Activated T-cell treated with anti-CD3 and anti-CD28 coated beads for 48 hours (primary cell): ENCODE measurements around the gene CCL5.
A peak's percentile ranks its signal among the peaks of the same experiment; 100 is the strongest.

Experiments
- DNase-seq: peaks from one replicate; pipeline ENCODE4 v3.0.0-alpha.2; 2020; ENCODE audit warnings: low read depth

Gene CCL5

GRCh38 chr17:35867574-35867973, 12.6 kb downstream of the CCL5 start:
- DNase-seq: no peak

DNA sequence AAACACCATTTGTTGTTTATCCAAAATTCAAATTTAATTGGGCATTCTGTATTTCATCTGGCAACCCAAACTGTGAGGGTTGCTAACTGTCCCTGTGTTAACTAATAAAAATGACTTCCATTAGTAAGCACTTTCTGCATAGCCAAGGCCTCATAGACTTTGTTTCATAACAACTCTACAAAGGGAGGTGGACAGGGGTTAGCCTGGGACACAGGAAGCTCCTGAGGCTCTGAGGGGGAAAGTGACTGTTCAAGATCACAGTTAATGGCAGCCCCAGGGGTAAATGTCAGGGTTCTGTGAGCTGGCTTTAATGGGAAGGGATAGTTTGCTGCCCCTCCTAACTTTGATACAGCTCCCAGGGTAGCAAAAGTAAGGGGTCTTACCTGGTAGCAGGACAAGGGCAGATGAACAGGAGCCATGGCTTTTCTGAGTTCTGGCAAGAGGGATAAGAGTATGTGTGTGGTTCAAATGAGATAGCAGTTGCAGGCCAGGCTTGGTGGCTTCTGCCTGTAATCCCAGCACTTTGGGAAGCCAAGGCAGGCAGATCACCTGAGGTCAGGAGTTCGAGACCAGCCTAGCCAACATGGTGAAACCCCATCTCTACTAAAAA, 13.7 kb downstream of the CCL5 start:
- DNase-seq: no peak

- no peak for DNase-seq
Measured at GRCh38 chr17:35865412-35866340, 14.5 kb downstream of the CCL5 start.

GRCh38 chr17:35864853-35865252, 15.3 kb downstream of the CCL5 start:
- no peak for DNase-seq

GRCh38 chr17:35856603-35857002, 23.6 kb downstream of the CCL5 start:
- no peak for DNase-seq

DNA sequence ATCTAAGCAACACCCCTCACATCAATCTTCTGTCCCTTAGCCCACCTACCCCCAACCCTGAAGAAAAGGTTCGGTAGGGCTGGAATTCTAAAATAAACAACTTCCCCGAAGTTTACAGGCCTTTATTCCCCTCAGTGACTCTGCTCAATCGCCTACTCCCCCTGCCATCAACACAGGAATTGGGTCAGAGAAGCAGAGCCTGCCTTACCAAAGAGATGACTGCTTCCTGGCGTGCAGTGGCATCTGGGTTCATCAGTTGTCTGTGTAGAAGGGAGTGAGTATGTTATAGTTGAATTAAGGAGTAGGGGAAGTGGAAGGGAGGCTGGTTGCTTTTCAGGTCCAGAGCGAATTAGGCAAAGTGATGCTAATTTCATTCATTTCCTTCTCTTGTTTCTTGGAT, 24.2 kb downstream of the CCL5 start:
- DNase-seq: no peak

DNA sequence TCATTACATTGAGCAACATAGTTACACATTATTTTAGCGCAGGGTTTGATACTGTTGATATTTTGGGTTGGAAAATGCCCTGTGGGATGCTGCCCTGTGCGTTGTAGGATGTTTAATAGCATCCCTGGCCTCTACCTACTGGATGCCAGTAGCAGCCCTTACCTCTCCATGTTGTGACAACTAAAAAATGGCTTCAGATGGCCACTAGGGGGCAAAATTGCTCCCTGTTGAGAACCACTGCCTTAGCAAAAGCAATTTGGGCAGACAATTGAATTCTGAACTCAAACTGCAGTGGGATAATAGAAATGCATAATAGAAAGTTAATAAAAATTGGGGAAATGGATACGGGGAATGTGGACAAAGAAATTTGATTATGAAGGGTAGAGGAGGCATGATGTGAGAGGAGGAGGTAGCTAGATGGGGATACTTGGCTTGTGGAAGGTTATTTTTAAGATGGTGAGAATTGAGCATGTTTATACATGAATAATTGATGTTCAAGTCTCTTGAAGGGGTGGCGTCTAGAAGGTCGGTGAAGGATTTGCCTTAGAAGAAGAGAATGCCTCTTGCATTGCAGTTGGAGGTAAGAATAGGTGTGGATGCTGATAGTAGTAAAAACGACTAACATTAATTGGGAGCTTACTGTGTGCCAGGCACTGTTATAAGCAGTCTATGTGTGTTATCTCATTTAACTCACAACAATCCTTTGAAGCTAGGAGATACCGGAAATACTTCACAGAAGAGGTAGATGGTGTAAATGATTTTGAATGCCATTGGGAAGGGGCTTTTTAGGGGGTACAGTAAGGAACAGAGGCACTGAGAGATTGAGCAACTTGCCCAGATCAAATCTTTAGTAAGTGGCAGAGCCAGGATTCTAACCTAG, 30.5 kb downstream of the CCL5 start:
- peak; percentile 30 for DNase-seq

GRCh38 chr17:35847633-35848373, 32.4 kb downstream of the CCL5 start:
- no peak for DNase-seq

GRCh38 chr17:35847006-35847405, 33.2 kb downstream of the CCL5 start:
- no peak for DNase-seq

DNA sequence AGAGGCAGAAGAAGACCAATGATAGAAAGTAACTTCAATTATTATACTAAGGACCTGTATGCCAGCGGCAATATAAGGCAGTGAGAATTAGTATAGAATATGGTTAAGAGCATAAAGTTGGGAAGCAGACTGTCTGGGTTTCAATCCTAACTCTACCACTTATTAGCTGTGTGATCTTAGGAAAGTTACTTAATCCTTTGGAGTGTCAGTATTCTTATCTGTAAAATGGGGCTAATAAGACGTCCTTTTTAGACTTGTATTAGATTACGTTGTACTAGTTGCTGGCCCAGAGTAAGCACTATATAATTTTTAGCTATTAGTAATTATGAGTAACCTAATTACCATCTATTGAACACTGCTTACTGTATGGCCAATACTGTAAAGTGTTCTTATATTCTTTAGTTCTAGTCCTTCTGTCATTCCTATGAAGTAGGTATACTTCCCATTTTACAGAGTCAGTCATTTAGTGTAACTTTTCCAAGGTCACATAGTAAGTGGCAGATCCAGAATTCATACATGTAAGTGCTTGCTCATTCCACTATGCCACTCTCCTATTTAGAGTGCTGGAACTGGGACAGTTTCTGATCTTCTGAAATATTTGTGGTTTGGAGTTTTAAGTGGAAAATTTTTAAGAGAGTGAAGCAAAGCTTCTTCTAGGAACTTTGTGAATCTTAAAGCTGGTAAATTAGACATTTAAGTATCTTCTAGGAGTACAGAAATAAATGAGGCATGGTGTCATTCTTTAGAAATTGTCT, 33.9 kb downstream of the CCL5 start:
- DNase-seq: no peak

GRCh38 chr17:35844547-35844946, 35.6 kb downstream of the CCL5 start:
- no peak for DNase-seq

DNA sequence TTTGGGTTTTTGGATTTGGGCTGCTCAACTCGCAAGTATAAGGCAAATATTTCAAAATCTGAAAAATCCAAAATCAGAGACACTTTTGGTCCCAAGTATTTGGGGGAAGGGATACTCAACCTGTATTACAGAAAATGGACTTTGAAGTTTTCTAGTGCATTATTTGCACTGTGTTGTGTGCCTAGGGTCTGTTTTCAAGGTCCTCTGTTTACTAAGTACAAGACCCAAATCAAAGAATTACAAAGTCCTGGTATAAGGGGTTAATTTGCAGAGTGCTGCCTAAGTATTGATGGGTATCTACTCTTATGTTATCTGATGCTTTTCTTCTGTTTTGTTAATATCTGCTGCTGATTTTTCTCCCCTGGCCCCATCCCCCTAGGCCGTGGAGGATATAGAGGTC, 36.5 kb downstream of the CCL5 start:
- DNase-seq: no peak

GRCh38 chr17:35842239-35842638, 37.9 kb downstream of the CCL5 start:
- no peak for DNase-seq

- DNase-seq: no peak
Measured at GRCh38 chr17:35841505-35841904, 38.7 kb downstream of the CCL5 start.

DNA sequence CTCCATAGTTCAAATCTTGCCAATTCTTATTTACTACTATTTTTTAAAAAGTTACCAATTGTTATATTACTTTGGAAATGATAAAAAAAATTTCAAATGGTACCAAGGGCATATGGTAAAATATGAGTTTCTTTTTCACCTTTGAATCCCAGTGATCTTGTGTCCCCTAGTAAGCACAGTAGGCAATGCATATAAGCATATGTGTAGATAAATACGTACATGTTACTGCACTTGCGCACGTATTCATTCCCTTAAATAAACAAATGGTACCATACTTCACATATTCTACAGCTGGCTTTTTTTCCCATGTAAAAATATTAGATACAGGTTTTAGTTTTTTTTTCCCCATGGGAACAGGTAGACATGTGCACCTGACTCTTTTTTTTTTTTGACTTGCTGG, 39.1 kb downstream of the CCL5 start:
- no peak for DNase-seq

- no peak for DNase-seq
Measured at GRCh38 chr17:35825206-35825605, 55.0 kb downstream of the CCL5 start.
